Colonic mucosa (tissue), 4 donors: Measurements from ENCODE around the gene RND3. TPM values are rescaled to one million over a fixed set of nuclear protein-coding genes. Genes with fewer than 3 reads are reported as not detected.

ENCODE experiments used
- DNase-seq: peaks from one replicate; pipeline ENCODE4 v3.0.0-alpha.2; 2020
- H3K27ac ChIP-seq: fragments of 200-600 bp; one replicate; pipeline ENCODE4 v1.8.0; 2021
- H3K27me3 ChIP-seq: fragments of 200-600 bp; one replicate; pipeline ENCODE4 v1.8.0; 2021
- H3K36me3 ChIP-seq: fragments of 200-600 bp; one replicate; pipeline ENCODE4 v1.8.0; 2021
- H3K4me1 ChIP-seq: fragments of 200-600 bp; one replicate; pipeline ENCODE4 v1.8.0; 2021; ENCODE audit warnings: mild to moderate bottlenecking
- H3K4me3 ChIP-seq: fragments of 200-600 bp; one replicate; pipeline ENCODE4 v1.8.0; 2021
- H3K9ac ChIP-seq, 2 donors: one replicate each; pipeline ENCODE4 v1.7.0; 2013; ENCODE audit warnings: control low read depth in 2 of 2, low read depth in 2 of 2, low read length in 2 of 2
- H3K9me3 ChIP-seq: fragments of 200-600 bp; one replicate; pipeline ENCODE4 v1.8.0; 2021
- CTCF ChIP-seq: fragments of 200-600 bp; IDR thresholded peaks from one replicate; pipeline ENCODE4 v1.8.0; 2022; ENCODE audit warnings: antibody characterized with exemption, mild to moderate bottlenecking
- intact Hi-C: fragments of 100-400 bp; cut with DNase I; formaldehyde crosslinking; loops from one replicate; pipeline ENCODE4 v1.14.1; 2022
- total RNA-seq, 2 donors: library from RNA; stranded (reverse); fragmentation: NEBNext Ultra II Directional in 1 of 2; extraction: Animal tissue kit (Norgen Biotek cat#: 25700) in 1 of 2; gene quantifications; one replicate each; pipeline ENCODE4 v1.2.1, GENCODE V29; 2021
- donor health status: healthy.
- donor health status: DM: no; HTN: no; CAD: no.
- donor health status: DM: no; HTN: no; CAD: no.

Gene RND3
- total RNA-seq, 2 donors from 2014 or later: 26.8 to 57.1 TPM

- TF ChIP-seq CTCF: no peak
- H3K4me1 ChIP-seq: no peaks in the 10 kb centered on the region
- intact Hi-C loops: no loop called here
- H3K4me3 ChIP-seq: no peak overlapping the region
- no peaks in the 10 kb centered on the region for H3K27me3 ChIP-seq
- no peak overlapping the region for H3K27ac ChIP-seq
- no peak overlapping the region for H3K9ac ChIP-seq
- no peak for DNase-seq
- H3K36me3 ChIP-seq: no peaks in the 10 kb centered on the region
- no peaks in the 10 kb centered on the region for H3K9me3 ChIP-seq
These were observed 45.0 kb downstream of the RND3 start for GRCh38 chr2:150442484-150442883.

- no peak overlapping the region for H3K9ac ChIP-seq
- H3K27me3 ChIP-seq: no peaks in the 10 kb centered on the region
- no peak for TF ChIP-seq CTCF
- no peaks in the 10 kb centered on the region for H3K4me1 ChIP-seq
- H3K27ac ChIP-seq: no peak overlapping the region
- H3K9me3 ChIP-seq: no peaks in the 10 kb centered on the region
- intact Hi-C loops: no loop called here
- no peak overlapping the region for H3K4me3 ChIP-seq
- no peaks in the 10 kb centered on the region for H3K36me3 ChIP-seq
- no peak for DNase-seq
These were observed 45.7 kb downstream of the RND3 start for GRCh38 chr2:150441784-150442183.

- no peak overlapping the region for H3K4me3 ChIP-seq
- no peak for DNase-seq
- no peaks in the 10 kb centered on the region for H3K36me3 ChIP-seq
- no peak overlapping the region for H3K9ac ChIP-seq
- TF ChIP-seq CTCF: no peak
- no peaks in the 10 kb centered on the region for H3K9me3 ChIP-seq
- H3K27me3 ChIP-seq: no peaks in the 10 kb centered on the region
- H3K4me1 ChIP-seq: no peaks in the 10 kb centered on the region
- no peak overlapping the region for H3K27ac ChIP-seq
- intact Hi-C loops: no loop called here
These were observed 46.2 kb downstream of the RND3 start for GRCh38 chr2:150441226-150441625.

GRCh38 chr2:150438654-150439053 lies 48.8 kb downstream of the RND3 start:
- no peak for TF ChIP-seq CTCF
- intact Hi-C loops: no loop called here
- DNase-seq: no peak
- H3K27me3 ChIP-seq: no peaks in the 10 kb centered on the region
- H3K9ac ChIP-seq: no peak overlapping the region
- no peaks in the 10 kb centered on the region for H3K4me1 ChIP-seq
- H3K27ac ChIP-seq: no peak overlapping the region
- H3K9me3 ChIP-seq: no peaks in the 10 kb centered on the region
- H3K36me3 ChIP-seq: no peaks in the 10 kb centered on the region
- no peak overlapping the region for H3K4me3 ChIP-seq

- DNase-seq: no peak
- Histone ChIP-seq H3K27ac (no peak overlapping the region), H3K27me3 (no peaks in the 10 kb centered on the region), H3K9me3 (no peaks in the 10 kb centered on the region), H3K4me3 (no peak overlapping the region), H3K4me1 (no peaks in the 10 kb centered on the region), H3K9ac (no peak overlapping the region), H3K36me3 (no peaks in the 10 kb centered on the region)
- no peak for TF ChIP-seq CTCF
- intact Hi-C loops: no loop called here
These were observed 49.4 kb downstream of the RND3 start for GRCh38 chr2:150438041-150438440.

- intact Hi-C loops: no loop called here
- H3K27ac ChIP-seq: no peak overlapping the region
These were observed 55.2 kb downstream of the RND3 start for GRCh38 chr2:150432312-150432625.

More at GRCh38 chr2:150432312-150432625, 55.2 kb downstream of the RND3 start:
- TF ChIP-seq CTCF: no peak
- DNase-seq: no peak
- Histone ChIP-seq H3K36me3 (no peaks in the 10 kb centered on the region), H3K9me3 (no peaks in the 10 kb centered on the region), H3K9ac (no peak overlapping the region), H3K4me1 (no peaks in the 10 kb centered on the region), H3K4me3 (no peak overlapping the region), H3K27me3 (no peaks in the 10 kb centered on the region)
